B cell (primary cell): Measurements from ENCODE around the gene ERO1B.

Experiments
- CTCF ChIP-seq: fragments of 200-600 bp; IDR thresholded peaks from one replicate; pipeline ENCODE4 v1.8.0; 2022; ENCODE audit warnings: antibody characterized with exemption, mild to moderate bottlenecking
- EZH2 ChIP-seq: IDR thresholded peaks from 2 replicates; pipeline ENCODE4 v1.6.1; 2012; ENCODE audit warnings: borderline replicate concordance, low read depth, mild to moderate bottlenecking, moderate library complexity, low read length; ENCODE audit not compliant: insufficient read depth, poor library complexity, severe bottlenecking

DNA sequence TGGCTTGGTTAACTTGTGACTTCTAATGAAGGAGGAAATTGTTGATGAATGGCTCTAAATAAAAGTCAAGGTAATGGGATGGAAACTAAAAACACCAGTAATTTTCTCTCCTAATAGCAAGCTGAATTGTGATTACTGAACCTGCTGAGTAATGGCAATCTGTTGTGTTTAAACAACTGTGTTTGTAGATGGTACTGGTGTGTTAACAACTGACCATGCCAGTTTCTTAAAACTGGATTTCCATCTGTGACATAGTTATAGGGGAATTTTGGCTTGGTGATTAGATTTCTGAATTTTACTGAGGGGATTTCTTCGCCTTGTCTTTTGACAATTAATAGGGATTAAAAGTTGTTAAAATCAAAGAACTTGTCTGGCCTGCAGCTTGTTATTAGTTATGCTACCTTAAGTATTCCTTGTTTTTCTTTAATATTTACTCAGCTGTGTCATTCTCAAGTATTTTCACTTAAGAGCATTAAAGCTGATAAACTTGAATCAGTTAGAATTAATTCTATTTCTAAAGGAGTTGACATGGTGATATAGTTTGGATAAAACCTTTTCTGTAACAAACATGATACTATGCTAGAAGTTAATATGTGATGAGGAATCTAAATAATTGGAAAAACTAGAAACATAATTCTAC, 7.9 kb upstream of the ERO1B start:
- TF ChIP-seq EZH2 = no peak
- TF ChIP-seq CTCF = no peak
